Glutamatergic neuron (in vitro differentiated cells): ENCODE data around the gene WIPF1. TPM values are rescaled to one million over a fixed set of nuclear protein-coding genes. Genes with fewer than 3 reads are reported as not detected.

Experiments
- DNase-seq: peaks from one replicate; pipeline ENCODE4 v3.0.0; 2022
- H3K27ac Mint-ChIP-seq: one replicate; pipeline ENCODE4 v1.8.0; 2020; ENCODE audit warnings: mild to moderate bottlenecking, mixed read lengths, inconsistent platforms; ENCODE audit not compliant: unreplicated experiment
- H3K27me3 Mint-ChIP-seq: one replicate; pipeline ENCODE4 v1.8.0; 2020; ENCODE audit warnings: mild to moderate bottlenecking, moderate library complexity, mixed read lengths, inconsistent platforms; ENCODE audit not compliant: unreplicated experiment
- H3K36me3 Mint-ChIP-seq: one replicate; pipeline ENCODE4 v1.8.0; 2020; ENCODE audit warnings: mild to moderate bottlenecking, mixed read lengths, inconsistent platforms; ENCODE audit not compliant: unreplicated experiment
- H3K4me1 Mint-ChIP-seq: one replicate; pipeline ENCODE4 v1.8.0; 2020; ENCODE audit warnings: mild to moderate bottlenecking, low read depth, mixed read lengths, inconsistent platforms; ENCODE audit not compliant: unreplicated experiment
- H3K4me3 Mint-ChIP-seq: one replicate; pipeline ENCODE4 v1.8.0; 2020; ENCODE audit warnings: mild to moderate bottlenecking, mixed read lengths, inconsistent platforms; ENCODE audit not compliant: unreplicated experiment
- H3K9me3 Mint-ChIP-seq: one replicate; pipeline ENCODE4 v1.8.0; 2020; ENCODE audit warnings: mild to moderate bottlenecking, moderate library complexity, mixed read lengths, inconsistent platforms; ENCODE audit not compliant: unreplicated experiment
- total RNA-seq: library from RNA; stranded (reverse); fragmentation: NEBNext Ultra II Directional; extraction: Animal tissue kit (Norgen Biotek cat#: 25700); gene quantifications from one replicate; pipeline ENCODE4 v1.2.1, GENCODE V29; 2021; ENCODE audit not compliant: unreplicated experiment
- TF ChIP-seq, protein P1 (sequence below): fragments of 200-600 bp; sonication (generic); IDR thresholded peaks from one replicate; pipeline ENCODE4 v1.5.0; 2021; ENCODE audit not compliant: partially characterized antibody, unreplicated experiment

The WIPF1 gene
- total RNA-seq, 1 donor from 2014 or later, result 15.5 TPM

DNA sequence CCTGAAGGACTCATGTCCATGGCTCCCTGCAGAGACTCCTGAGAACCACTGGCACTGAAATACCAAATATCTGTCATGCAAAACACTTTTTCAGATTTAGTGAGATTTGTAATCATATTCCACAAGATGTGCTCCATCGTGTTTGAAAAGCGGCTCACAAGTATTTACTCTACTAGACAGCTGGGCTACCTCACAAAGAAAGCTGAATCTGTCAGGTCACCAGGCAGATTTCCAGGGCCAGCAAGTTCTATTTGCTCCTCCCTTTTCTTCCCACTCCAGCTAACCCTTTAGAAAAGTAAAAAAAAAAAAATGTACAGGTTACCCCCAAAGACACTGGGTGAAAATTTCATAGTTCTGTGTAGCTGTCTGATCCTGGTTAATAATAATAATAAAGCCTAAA, 22.9 kb downstream of the WIPF1 start:
- Mint-ChIP-seq H3K36me3 (peaks cover 9% of the 10 kb centered on the region), H3K4me1 (peaks cover 7% of the 10 kb centered on the region), H3K27me3 (no peaks in the 10 kb centered on the region), H3K9me3 (no peaks in the 10 kb centered on the region), H3K4me3 (no peak overlapping the region), H3K27ac (no peak overlapping the region)
- TF ChIP-seq, protein P1, sequence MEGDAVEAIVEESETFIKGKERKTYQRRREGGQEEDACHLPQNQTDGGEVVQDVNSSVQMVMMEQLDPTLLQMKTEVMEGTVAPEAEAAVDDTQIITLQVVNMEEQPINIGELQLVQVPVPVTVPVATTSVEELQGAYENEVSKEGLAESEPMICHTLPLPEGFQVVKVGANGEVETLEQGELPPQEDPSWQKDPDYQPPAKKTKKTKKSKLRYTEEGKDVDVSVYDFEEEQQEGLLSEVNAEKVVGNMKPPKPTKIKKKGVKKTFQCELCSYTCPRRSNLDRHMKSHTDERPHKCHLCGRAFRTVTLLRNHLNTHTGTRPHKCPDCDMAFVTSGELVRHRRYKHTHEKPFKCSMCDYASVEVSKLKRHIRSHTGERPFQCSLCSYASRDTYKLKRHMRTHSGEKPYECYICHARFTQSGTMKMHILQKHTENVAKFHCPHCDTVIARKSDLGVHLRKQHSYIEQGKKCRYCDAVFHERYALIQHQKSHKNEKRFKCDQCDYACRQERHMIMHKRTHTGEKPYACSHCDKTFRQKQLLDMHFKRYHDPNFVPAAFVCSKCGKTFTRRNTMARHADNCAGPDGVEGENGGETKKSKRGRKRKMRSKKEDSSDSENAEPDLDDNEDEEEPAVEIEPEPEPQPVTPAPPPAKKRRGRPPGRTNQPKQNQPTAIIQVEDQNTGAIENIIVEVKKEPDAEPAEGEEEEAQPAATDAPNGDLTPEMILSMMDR, result no peak
- no peak for DNase-seq

DNA sequence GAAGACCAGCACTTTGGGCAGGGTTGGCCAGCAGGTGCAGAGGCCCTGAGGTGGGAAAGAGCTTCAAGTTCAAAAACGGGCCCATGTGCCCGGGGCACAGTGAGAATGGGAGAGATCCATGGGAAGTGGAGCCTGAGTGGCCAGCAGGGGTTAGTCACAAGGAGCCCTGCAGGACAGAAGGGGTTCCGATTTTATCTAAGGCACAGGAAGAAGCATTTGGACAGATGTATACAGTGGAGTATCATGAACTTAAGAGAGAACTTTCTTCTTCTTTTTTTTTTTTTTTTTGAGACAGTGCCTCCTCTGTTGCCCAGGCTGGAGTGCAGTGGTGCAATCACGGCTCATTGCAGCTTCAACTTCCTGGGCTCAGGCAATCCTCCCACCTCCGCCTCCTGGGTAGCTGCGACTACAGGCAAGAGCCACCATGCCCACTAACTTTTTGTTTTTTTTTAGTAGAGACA, 24.0 kb downstream of the WIPF1 start:
- H3K27ac Mint-ChIP-seq, result no peak overlapping the region
- no peak for DNase-seq
- TF ChIP-seq, protein P1, result no peak
- peaks cover 9% of the 10 kb centered on the region for H3K36me3 Mint-ChIP-seq
- H3K4me3 Mint-ChIP-seq, result no peak overlapping the region
- no peaks in the 10 kb centered on the region for H3K27me3 Mint-ChIP-seq
- H3K4me1 Mint-ChIP-seq, result peaks cover 11% of the 10 kb centered on the region
- H3K9me3 Mint-ChIP-seq, result no peaks in the 10 kb centered on the region

DNA sequence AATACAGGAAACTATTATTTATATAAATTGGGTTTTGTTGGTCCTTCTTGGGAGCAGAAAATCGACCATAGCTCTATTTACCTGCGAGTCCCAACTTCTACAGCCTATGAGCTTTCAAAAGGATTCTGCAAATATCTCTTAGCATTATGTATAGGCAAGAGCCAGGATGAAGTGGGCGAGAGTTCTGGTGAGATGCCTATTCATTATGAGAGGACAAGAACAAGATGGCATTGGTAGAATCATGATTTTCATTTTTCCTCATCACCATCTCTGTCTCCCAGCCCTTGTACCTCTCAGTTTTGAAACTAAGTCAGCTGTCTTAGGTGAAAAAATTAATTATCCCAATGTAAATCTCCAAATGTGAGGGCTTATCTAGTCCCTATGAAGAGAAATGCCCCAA, 25.0 kb downstream of the WIPF1 start:
- H3K9me3 Mint-ChIP-seq, result no peaks in the 10 kb centered on the region
- H3K27ac Mint-ChIP-seq, result no peak overlapping the region
- no peak for DNase-seq
- no peaks in the 10 kb centered on the region for H3K27me3 Mint-ChIP-seq
- TF ChIP-seq, protein P1, result no peak
- H3K4me3 Mint-ChIP-seq, result no peak overlapping the region
- H3K4me1 Mint-ChIP-seq, result peaks cover 20% of the 10 kb centered on the region
- peaks cover 9% of the 10 kb centered on the region for H3K36me3 Mint-ChIP-seq

DNA sequence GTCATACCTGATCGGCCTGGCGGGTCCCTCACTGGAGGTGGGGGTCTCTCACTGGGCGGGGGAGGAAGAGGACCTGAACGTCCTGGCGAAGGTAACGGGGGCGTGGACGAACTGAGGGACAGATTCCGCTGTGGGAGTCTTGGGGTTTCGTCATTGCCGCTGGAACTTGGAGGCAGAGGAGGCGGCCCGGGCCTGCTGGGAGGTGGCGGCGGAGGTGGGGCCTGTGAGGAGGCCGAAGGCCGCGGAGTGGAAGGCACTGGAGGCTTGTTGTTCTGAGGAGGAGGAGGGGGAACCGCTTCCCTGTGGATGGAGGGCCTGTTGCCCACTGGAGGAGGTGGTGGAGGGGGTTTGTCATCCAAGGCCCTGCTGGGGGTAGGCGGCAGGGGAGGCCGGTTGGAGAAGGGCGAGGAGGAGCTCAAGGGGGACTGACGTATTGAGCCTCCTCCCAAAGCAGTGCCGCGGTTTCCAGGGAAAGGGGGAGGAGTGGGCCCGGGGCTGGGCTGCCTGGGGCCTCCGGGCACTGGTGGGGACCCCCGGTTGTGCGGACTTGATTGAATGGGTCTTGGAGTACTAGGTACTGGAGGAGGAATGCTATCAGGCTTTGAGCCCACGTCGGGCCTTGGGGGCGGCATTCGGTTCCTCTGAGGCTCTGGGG, 25.8 kb downstream of the WIPF1 start:
- Mint-ChIP-seq H3K4me1 (peaks cover 26% of the 10 kb centered on the region), H3K27ac (no peak overlapping the region), H3K4me3 (no peak overlapping the region), H3K9me3 (no peaks in the 10 kb centered on the region), H3K27me3 (no peaks in the 10 kb centered on the region), H3K36me3 (peaks cover 9% of the 10 kb centered on the region)
- no peak for DNase-seq
- TF ChIP-seq, protein P1, result no peak

DNA sequence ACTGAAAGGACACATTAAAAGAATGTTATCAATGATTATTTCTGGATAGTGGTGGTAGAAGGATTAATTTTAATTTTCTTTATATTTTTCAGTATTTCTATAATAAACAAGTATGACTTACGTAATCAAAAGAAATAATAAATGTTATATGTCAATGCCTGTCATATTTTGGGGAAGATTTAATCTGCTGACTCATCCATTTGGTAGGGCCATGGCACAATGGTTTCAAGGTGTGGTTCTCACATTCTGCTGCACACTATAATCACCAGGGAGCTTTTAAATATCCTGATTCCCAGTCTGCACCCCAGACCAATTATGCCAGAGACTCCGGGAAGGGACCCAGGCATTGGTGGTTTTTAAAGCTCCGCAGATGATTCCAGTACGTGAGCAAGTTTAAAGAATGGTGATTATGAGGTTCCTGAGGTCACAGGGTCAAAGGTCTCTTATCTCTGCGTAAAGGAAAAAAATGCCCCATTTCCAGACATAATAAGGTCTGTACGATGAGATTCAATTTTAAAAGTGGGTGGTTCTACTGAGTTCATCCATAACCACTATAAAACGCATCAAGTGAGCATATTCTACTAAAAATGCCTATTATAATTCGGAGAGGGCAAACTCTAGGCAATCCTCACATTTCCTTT, 27.2 kb downstream of the WIPF1 start:
- H3K9me3 Mint-ChIP-seq, result peaks cover under 1% of the 10 kb centered on the region
- peaks cover 9% of the 10 kb centered on the region for H3K36me3 Mint-ChIP-seq
- H3K4me3 Mint-ChIP-seq, result no peak overlapping the region
- TF ChIP-seq, protein P1, result no peak
- DNase-seq, result no peak
- peaks cover under 1% of the 10 kb centered on the region for H3K27me3 Mint-ChIP-seq
- no peak overlapping the region for H3K27ac Mint-ChIP-seq
- H3K4me1 Mint-ChIP-seq, result peaks cover 31% of the 10 kb centered on the region
